ENCODE results near the gene PSG3. TPM values are rescaled to one million over a fixed set of nuclear protein-coding genes. Genes with fewer than 3 reads are reported as not detected.
"Not testable (repeated sequence)": the region's sequence is repeated elsewhere in the genome, so short reads cannot be mapped to it uniquely, and the experiment has no call there.

The PSG3 gene
- total RNA-seq, 5 donors from 2014 or later (not counting 1 experiment from before 2014, with no cell fraction given) = not detected

DNA sequence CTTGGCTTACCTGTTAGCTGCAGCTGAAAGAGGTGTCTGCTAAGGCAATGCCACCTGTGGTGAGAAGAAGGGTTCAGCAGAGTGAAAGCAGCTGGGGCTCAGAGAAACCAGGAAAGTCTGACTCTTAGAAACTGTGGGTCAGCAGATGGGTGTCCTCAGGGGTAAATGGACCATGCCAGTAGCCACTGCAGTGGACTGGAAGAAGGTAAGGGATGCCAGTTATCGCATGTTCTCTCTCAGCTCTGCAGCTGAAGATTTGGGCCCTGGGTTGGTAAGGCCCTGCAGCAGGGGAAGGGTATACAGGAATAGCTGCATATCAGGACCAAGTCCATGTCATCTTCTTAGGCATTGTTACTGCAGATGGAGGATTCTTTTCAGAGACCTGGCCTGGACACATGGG is 12.0 kb upstream of the PSG3 start:
- H3K27me3 ChIP-seq (replicated peaks in 1 of 2; ENCODE audit: control insufficient read depth in 2 of 2, extremely low read depth in 1 of 2, insufficient read depth in 2 of 2, low read length in 1 of 2); POLR2A ChIA-PET; H3K4me1 Mint-ChIP-seq; DNase-seq; H3K36me3 Mint-ChIP-seq; H3K9me3 Mint-ChIP-seq; H3K4me3 Mint-ChIP-seq; CTCF ChIA-PET; H3K4me3 ChIP-seq (ENCODE audit: control insufficient read depth in 1 of 2, extremely low read depth in 1 of 2, low read length in 1 of 2); H3K27ac Mint-ChIP-seq; H3K4me1 ChIP-seq (ENCODE audit: control insufficient read depth in 1 of 2, extremely low read depth in 1 of 2, insufficient read depth in 2 of 2, low read length in 2 of 2); H3K9me3 ChIP-seq; H3K27ac ChIP-seq (ENCODE audit: low read length); ATAC-seq (replicated peaks in 1 of 4); H3K36me3 ChIP-seq (ENCODE audit: control insufficient read depth in 2 of 2, extremely low read depth in 1 of 2, insufficient read depth in 1 of 2, low read length in 1 of 2): not testable (repeated sequence)
- H3K27me3 Mint-ChIP-seq = peaks cover 30 to 37% of the 10 kb centered on the region in 2 donors
- 88% methylated on average over 1 of the region's 1 CpG for WGBS (ENCODE audit: insufficient coverage)

DNA sequence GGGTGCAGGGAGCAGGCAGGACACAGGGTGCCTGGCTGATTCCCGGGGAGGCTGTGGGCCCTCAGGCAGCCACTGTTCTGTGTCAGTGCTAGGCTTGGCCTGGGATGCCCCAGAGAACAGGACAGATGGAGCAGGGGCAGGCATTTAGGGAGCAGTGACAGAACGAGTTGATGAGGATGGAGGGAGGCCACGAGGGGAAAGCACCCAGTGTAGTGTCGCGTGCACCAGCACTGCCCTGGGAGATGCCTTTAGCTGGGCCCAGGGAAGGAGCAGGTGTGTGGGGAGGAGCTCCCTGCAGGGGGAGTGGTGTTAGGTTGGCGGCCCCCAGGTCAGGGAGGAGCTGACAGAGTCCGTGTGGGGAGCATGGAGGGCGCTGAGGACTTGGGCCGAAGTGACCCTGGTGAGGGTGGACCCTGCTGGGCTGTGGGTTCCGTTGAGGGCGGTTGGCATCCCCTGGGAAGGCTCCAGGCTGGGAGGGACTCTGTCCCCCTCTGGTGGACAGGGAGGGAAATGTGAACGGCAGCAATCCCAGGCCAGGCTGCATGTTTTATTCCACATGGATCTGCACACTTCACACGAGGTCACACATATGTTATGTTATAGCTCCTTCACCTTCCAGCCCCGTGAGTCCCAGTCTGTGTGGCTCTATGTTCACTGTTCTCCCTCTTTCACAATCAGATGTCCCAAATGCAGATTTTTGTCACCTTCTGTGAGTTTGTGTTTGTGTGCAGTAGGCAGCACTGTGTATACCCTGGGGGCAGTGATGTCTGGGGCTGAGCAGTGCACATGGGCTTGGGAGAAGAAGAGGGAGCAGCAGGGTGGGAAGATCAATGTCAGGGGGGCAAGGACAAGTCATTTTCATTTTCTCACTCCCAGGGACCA is 1.7 kb upstream of the PSG3 start:
- POLR2A ChIA-PET; H3K36me3 Mint-ChIP-seq; H3K9me3 ChIP-seq; H3K27ac Mint-ChIP-seq; H3K27me3 ChIP-seq (replicated peaks in 1 of 2; ENCODE audit: control insufficient read depth in 2 of 2, extremely low read depth in 1 of 2, insufficient read depth in 2 of 2, low read length in 1 of 2); H3K4me3 Mint-ChIP-seq; H3K36me3 ChIP-seq (ENCODE audit: control insufficient read depth in 2 of 2, extremely low read depth in 1 of 2, insufficient read depth in 1 of 2, low read length in 1 of 2); DNase-seq; ATAC-seq (replicated peaks in 1 of 4); H3K27ac ChIP-seq (ENCODE audit: low read length); CTCF ChIA-PET; H3K4me1 Mint-ChIP-seq; H3K4me3 ChIP-seq (ENCODE audit: control insufficient read depth in 1 of 2, extremely low read depth in 1 of 2, low read length in 1 of 2); H3K9me3 Mint-ChIP-seq; H3K4me1 ChIP-seq (ENCODE audit: control insufficient read depth in 1 of 2, extremely low read depth in 1 of 2, insufficient read depth in 2 of 2, low read length in 2 of 2): not testable (repeated sequence)
- 43% methylated on average over 11 of the region's 14 CpGs for WGBS (ENCODE audit: insufficient coverage)
- peaks cover 35 to 37% of the 10 kb centered on the region in 2 donors for H3K27me3 Mint-ChIP-seq

DNA sequence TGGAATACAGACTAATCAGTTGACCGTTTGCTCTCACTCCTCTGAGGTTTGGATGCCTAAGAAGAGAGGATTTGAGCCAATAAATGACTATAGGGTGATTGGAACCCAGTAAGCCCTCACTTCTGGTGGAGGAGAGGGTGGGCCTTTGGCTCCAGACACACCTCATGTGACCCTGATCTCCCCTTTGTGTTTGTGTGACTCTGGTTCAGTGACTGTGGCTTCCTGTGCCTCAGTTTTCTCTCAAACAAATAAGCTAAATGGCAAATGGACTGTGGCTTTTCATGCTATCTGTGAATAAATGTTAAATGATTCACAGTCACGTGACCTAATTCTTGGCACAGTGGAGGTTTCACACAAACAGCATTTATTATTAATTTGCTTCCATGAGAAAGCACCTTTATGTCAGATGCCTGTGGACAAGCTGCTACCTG is 2.7 kb downstream of the PSG3 start:
- H3K27me3 Mint-ChIP-seq = peaks cover 19 to 35% of the 10 kb centered on the region in 2 donors
- POLR2A ChIA-PET, CTCF ChIA-PET: not testable (repeated sequence)

DNA sequence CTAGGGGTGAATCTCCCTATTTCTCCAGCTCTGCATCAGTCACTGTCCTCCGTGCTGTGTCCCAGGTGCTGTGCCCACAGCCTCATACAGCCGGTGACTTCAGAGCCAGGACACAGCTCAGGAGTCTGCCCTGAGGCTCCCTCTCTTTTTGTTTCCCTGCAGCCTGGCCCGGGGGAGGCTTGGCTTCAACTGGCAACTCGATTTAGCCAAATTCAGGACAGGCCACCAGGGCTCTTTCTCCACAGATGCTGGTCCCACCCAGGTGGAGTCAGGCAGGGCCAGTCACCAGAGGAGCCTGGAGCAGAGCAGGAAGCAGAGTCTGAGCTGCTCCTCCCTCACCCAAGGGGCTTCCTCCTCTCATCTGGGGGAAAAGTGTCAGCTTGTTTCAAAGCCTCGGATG is 11.9 kb downstream of the PSG3 start:
- WGBS (ENCODE audit: insufficient coverage) = 69% methylated on average over 4 of the region's 5 CpGs

More for the DNA sequence above, 2.7 kb downstream of the PSG3 start:
- DNase-seq; H3K4me3 ChIP-seq (ENCODE audit: control insufficient read depth in 1 of 2, extremely low read depth in 1 of 2, low read length in 1 of 2); H3K36me3 ChIP-seq (ENCODE audit: control insufficient read depth in 2 of 2, extremely low read depth in 1 of 2, insufficient read depth in 1 of 2, low read length in 1 of 2); H3K27ac ChIP-seq (ENCODE audit: low read length); H3K9me3 Mint-ChIP-seq; H3K4me1 ChIP-seq (ENCODE audit: control insufficient read depth in 1 of 2, extremely low read depth in 1 of 2, insufficient read depth in 2 of 2, low read length in 2 of 2); H3K4me1 Mint-ChIP-seq; H3K27me3 ChIP-seq (replicated peaks in 1 of 2; ENCODE audit: control insufficient read depth in 2 of 2, extremely low read depth in 1 of 2, insufficient read depth in 2 of 2, low read length in 1 of 2); H3K27ac Mint-ChIP-seq; H3K9me3 ChIP-seq; H3K4me3 Mint-ChIP-seq; ATAC-seq (replicated peaks in 1 of 4); H3K36me3 Mint-ChIP-seq: not testable (repeated sequence)
- whole genome bisulfite sequencing (ENCODE audit: insufficient coverage) = no CpG with 5 or more reads among the region's 2 CpGs

DNA sequence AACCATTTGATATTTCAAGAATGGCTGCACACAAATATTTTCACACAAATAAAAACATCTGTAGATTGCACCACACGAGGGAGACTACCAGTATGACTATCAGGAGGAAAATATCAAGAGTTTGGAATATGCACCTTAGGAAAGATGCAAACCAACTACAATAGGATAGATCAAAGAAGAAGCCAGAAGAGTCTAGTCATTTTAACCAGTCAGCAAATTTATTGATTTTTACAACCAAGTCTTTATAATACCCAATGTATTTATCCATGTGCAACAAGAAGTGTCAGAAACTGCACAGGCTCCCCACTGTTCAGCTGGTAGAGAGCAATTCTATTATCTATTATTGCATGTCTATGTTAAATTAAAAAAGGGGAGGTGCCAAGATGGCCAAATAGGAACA is 26.3 kb downstream of the PSG3 start:
- H3K36me3 ChIP-seq (ENCODE audit: control insufficient read depth in 2 of 2, extremely low read depth in 1 of 2, insufficient read depth in 1 of 2, low read length in 1 of 2); CTCF ChIA-PET; H3K27me3 ChIP-seq (replicated peaks in 1 of 2; ENCODE audit: control insufficient read depth in 2 of 2, extremely low read depth in 1 of 2, insufficient read depth in 2 of 2, low read length in 1 of 2); ATAC-seq (replicated peaks in 1 of 4); H3K4me1 Mint-ChIP-seq; H3K9me3 ChIP-seq; H3K27ac ChIP-seq (ENCODE audit: low read length); H3K4me3 Mint-ChIP-seq; DNase-seq; POLR2A ChIA-PET; H3K4me3 ChIP-seq (ENCODE audit: control insufficient read depth in 1 of 2, extremely low read depth in 1 of 2, low read length in 1 of 2); H3K4me1 ChIP-seq (ENCODE audit: control insufficient read depth in 1 of 2, extremely low read depth in 1 of 2, insufficient read depth in 2 of 2, low read length in 2 of 2); H3K36me3 Mint-ChIP-seq; H3K27ac Mint-ChIP-seq: not testable (repeated sequence)
- WGBS (ENCODE audit: insufficient coverage) = no CpG with 5 or more reads among the region's 1 CpG
- Mint-ChIP-seq H3K9me3 (peaks cover 7 to 19% (median 9%) of the 10 kb centered on the region in 3 donors), H3K27me3 (peaks cover 24 to 41% of the 10 kb centered on the region in 2 donors)

More for the DNA sequence above, 11.9 kb downstream of the PSG3 start:
- H3K4me1 ChIP-seq (ENCODE audit: control insufficient read depth in 1 of 2, extremely low read depth in 1 of 2, insufficient read depth in 2 of 2, low read length in 2 of 2); ATAC-seq (replicated peaks in 1 of 4); H3K36me3 Mint-ChIP-seq; H3K9me3 Mint-ChIP-seq; DNase-seq; POLR2A ChIA-PET; H3K4me3 ChIP-seq (ENCODE audit: control insufficient read depth in 1 of 2, extremely low read depth in 1 of 2, low read length in 1 of 2); CTCF ChIA-PET; H3K27ac Mint-ChIP-seq; H3K27me3 ChIP-seq (replicated peaks in 1 of 2; ENCODE audit: control insufficient read depth in 2 of 2, extremely low read depth in 1 of 2, insufficient read depth in 2 of 2, low read length in 1 of 2); H3K36me3 ChIP-seq (ENCODE audit: control insufficient read depth in 2 of 2, extremely low read depth in 1 of 2, insufficient read depth in 1 of 2, low read length in 1 of 2); H3K9me3 ChIP-seq; H3K27ac ChIP-seq (ENCODE audit: low read length); H3K4me1 Mint-ChIP-seq; H3K4me3 Mint-ChIP-seq: not testable (repeated sequence)
- peaks cover 19 to 34% of the 10 kb centered on the region in 2 donors for H3K27me3 Mint-ChIP-seq

DNA sequence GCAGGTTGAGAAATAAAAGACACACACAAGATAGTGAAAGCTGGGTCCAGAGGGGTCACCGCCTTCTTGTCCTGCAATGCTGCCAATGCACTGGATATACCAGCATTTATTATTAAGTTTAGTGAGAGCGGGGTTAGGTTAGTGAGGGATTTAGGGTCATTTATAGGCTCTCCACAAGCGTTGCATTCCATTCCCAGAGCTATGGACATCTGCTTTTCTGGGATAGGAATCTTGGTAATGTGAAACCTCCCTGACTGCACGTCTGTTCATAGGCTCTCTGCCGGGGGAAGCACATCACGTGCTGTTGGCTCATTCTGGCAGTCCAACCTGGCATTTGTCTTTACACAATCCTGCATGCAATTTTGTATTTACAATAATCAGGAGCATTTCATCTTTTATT is 27.5 kb downstream of the PSG3 start:
- POLR2A ChIA-PET; DNase-seq; CTCF ChIA-PET; H3K27ac Mint-ChIP-seq; H3K27me3 ChIP-seq (replicated peaks in 1 of 2; ENCODE audit: control insufficient read depth in 2 of 2, extremely low read depth in 1 of 2, insufficient read depth in 2 of 2, low read length in 1 of 2); H3K27ac ChIP-seq (ENCODE audit: low read length); H3K36me3 ChIP-seq (ENCODE audit: control insufficient read depth in 2 of 2, extremely low read depth in 1 of 2, insufficient read depth in 1 of 2, low read length in 1 of 2); ATAC-seq (replicated peaks in 1 of 4); H3K4me1 Mint-ChIP-seq; H3K36me3 Mint-ChIP-seq; H3K9me3 ChIP-seq; H3K4me3 ChIP-seq (ENCODE audit: control insufficient read depth in 1 of 2, extremely low read depth in 1 of 2, low read length in 1 of 2); H3K4me1 ChIP-seq (ENCODE audit: control insufficient read depth in 1 of 2, extremely low read depth in 1 of 2, insufficient read depth in 2 of 2, low read length in 2 of 2); H3K4me3 Mint-ChIP-seq: not testable (repeated sequence)
- Mint-ChIP-seq H3K27me3 (peaks cover 32 to 49% of the 10 kb centered on the region in 2 donors), H3K9me3 (peaks cover 5 to 19% (median 7%) of the 10 kb centered on the region in 3 donors)
- WGBS (ENCODE audit: insufficient coverage) = 67% methylated on average over 1 of the region's 6 CpGs

All from T-cell (primary cell).